Breast epithelium (tissue), 4 donors: ENCODE measurements around the gene PIP5K1B. TPM values are rescaled to one million over a fixed set of nuclear protein-coding genes. Genes with fewer than 3 reads are reported as not detected.
"Not testable (repeated sequence)": the region's sequence is repeated elsewhere in the genome, so short reads cannot be mapped to it uniquely, and the experiment has no call there.

Experiments
- DNase-seq, 2 donors: peaks; one replicate each; pipeline ENCODE4 v3.0.0-alpha.2; 2019; ENCODE audit warnings: low spot score in 2 of 2
- H3K27ac ChIP-seq, 2 donors: fragments of 200-600 bp; sonication (generic) in 1 of 2; one replicate each; pipeline ENCODE4 v1.5.1; 2016 to 2019; ENCODE audit warnings: mild to moderate bottlenecking in 1 of 2
- H3K27me3 ChIP-seq, 2 donors: fragments of 200-600 bp; sonication (generic) in 1 of 2; one replicate each; pipeline versions ENCODE4 v1.5.1 to v1.6.0; 2017 to 2019; ENCODE audit warnings: control low read depth in 1 of 2, mild to moderate bottlenecking in 1 of 2
- H3K36me3 ChIP-seq: fragments of 200-600 bp; one replicate; pipeline ENCODE4 v1.5.1; 2019
- H3K4me1 ChIP-seq, 2 donors: fragments of 200-600 bp; sonication (generic); one replicate each; pipeline ENCODE4 v1.5.1; 2016 to 2019; ENCODE audit warnings: control low read depth in 1 of 2
- H3K4me3 ChIP-seq, 3 donors: fragments of 200-600 bp; sonication (generic); 1 replicate in 2 of 3; 2 replicates in 1 of 3; pipeline ENCODE4 v1.5.1; 2016 to 2019; ENCODE audit warnings: mild to moderate bottlenecking in 3 of 3, moderate library complexity in 2 of 3
- H3K9me3 ChIP-seq, 2 donors: fragments of 200-600 bp; sonication (generic) in 1 of 2; one replicate each; pipeline ENCODE4 v1.5.1; 2016 to 2019; ENCODE audit warnings: control low read depth in 1 of 2
- CTCF ChIP-seq, 3 donors: fragments of 450-650 bp; IDR thresholded peaks; one replicate each; pipeline ENCODE4 v1.5.1; 2016 to 2017; ENCODE audit warnings: antibody characterized with exemption in 3 of 3, mild to moderate bottlenecking in 3 of 3, moderate library complexity in 3 of 3
- POLR2A ChIP-seq: fragments of 450-650 bp; IDR thresholded peaks from one replicate; pipeline ENCODE4 v1.6.1; 2016; ENCODE audit warnings: antibody characterized with exemption, mild to moderate bottlenecking, moderate library complexity
- POLR2AphosphoS5 ChIP-seq, 3 donors: sonication (generic); formaldehyde crosslinking; IDR thresholded peaks; one replicate each; pipeline ENCODE4 v1.6.1; 2017; ENCODE audit warnings: antibody characterized with exemption in 3 of 3
- intact Hi-C: fragments of 100-400 bp; cut with DNase I; formaldehyde crosslinking; loops from one replicate; pipeline ENCODE4 v1.15.1; 2023; ENCODE audit warnings: low total_unique reads
- total RNA-seq, 3 donors: library from RNA; depleted of rRNA; stranded (reverse); fragments of >200 nt; gene quantifications; one replicate each; pipeline ENCODE4 v1.1.0, GENCODE V29; 2016

The PIP5K1B gene
- total RNA-seq, 3 donors from 2014 or later, result 0.80 to 11.1 (median 9.8) TPM

DNA sequence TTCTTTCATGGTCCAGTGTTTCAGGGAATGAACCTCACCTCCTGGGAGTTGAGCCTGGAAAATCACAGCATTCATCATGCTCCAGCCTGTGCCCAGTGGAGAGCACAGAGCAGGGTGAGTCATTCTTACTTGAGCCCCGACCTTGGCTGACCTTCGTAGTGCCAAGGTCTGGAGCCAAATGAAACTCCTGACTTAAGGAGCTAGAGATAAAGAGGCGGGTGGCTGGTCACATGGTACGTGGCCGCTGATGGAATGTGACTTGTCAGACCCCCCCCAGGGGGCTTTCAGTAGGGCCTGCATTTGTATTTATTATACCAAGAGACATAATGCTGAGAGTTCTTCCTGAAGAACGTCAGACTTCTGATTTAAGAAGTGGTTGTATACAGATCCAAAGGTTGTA, 15.0 kb upstream of the PIP5K1B start:
- Histone ChIP-seq H3K4me3 (no peak overlapping the region), H3K9me3 (no peaks in the 10 kb centered on the region), H3K27ac (no peak overlapping the region), H3K4me1 (no peaks in the 10 kb centered on the region), H3K27me3 (no peaks in the 10 kb centered on the region), H3K36me3 (no peaks in the 10 kb centered on the region)
- no peak for TF ChIP-seq CTCF (IDR thresholded peaks at IDR 0.05)
- no peak for TF ChIP-seq POLR2AphosphoS5 (IDR thresholded peaks at IDR 0.05)
- no peak for TF ChIP-seq POLR2A
- DNase-seq, result no peak
- intact Hi-C loops, result loop anchor here (10.0 kb wide), 1 partner anchor 75 kb away; no protein-coding TSS in a partner anchor

DNA sequence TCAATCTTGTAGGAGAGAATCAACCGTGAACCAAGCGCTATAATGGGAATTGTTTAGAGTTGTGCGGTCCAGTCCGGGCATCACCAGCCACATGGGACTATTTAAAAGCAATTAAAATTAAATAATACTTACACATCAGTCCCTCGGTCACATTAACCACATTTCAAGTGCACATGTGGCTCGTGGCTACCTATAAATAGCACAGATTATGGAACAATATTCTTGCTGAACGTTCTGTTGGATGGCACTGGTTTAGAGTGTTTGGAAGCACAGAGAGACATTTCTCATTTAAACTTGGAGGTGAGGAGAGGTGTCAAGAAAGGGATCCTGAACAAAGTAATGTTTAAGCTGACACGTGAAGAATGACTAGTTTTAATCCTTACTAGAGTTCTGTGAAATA, 12.5 kb upstream of the PIP5K1B start:
- Histone ChIP-seq H3K9me3 (no peaks in the 10 kb centered on the region), H3K27ac (no peak overlapping the region), H3K36me3 (no peaks in the 10 kb centered on the region), H3K4me3 (no peak overlapping the region), H3K27me3 (no peaks in the 10 kb centered on the region), H3K4me1 (no peaks in the 10 kb centered on the region)
- intact Hi-C loops, result loop anchor here (10.0 kb wide), 1 partner anchor 72 kb away; no protein-coding TSS in a partner anchor
- DNase-seq, result no peak
- TF ChIP-seq CTCF (IDR thresholded peaks at IDR 0.05), result no peak
- no peak for TF ChIP-seq POLR2AphosphoS5 (IDR thresholded peaks at IDR 0.05)
- no peak for TF ChIP-seq POLR2A

GRCh38 chr9:68694125-68694524, 10.9 kb upstream of the PIP5K1B start:
- Histone ChIP-seq H3K27ac (no peak overlapping the region), H3K9me3 (no peaks in the 10 kb centered on the region), H3K4me1 (no peaks in the 10 kb centered on the region), H3K36me3 (no peaks in the 10 kb centered on the region), H3K4me3 (no peak overlapping the region), H3K27me3 (no peaks in the 10 kb centered on the region)
- TF ChIP-seq POLR2A, result no peak
- TF ChIP-seq CTCF (IDR thresholded peaks at IDR 0.05), result no peak
- TF ChIP-seq POLR2AphosphoS5 (IDR thresholded peaks at IDR 0.05), result no peak
- intact Hi-C loops, result loop anchor here (10.0 kb wide), 1 partner anchor 71 kb away; no protein-coding TSS in a partner anchor
- no peak for DNase-seq

GRCh38 chr9:68697851-68698250, 7.2 kb upstream of the PIP5K1B start:
- Histone ChIP-seq H3K27me3 (no peaks in the 10 kb centered on the region), H3K9me3 (no peaks in the 10 kb centered on the region), H3K27ac (no peak overlapping the region), H3K4me1 (no peaks in the 10 kb centered on the region), H3K36me3 (no peaks in the 10 kb centered on the region), H3K4me3 (no peak overlapping the region)
- intact Hi-C loops, result loop anchor here (10.0 kb wide), 1 partner anchor 67 kb away; no protein-coding TSS in a partner anchor
- no peak for TF ChIP-seq POLR2A
- TF ChIP-seq CTCF (IDR thresholded peaks at IDR 0.05), result no peak
- TF ChIP-seq POLR2AphosphoS5 (IDR thresholded peaks at IDR 0.05), result no peak
- no peak for DNase-seq

DNA sequence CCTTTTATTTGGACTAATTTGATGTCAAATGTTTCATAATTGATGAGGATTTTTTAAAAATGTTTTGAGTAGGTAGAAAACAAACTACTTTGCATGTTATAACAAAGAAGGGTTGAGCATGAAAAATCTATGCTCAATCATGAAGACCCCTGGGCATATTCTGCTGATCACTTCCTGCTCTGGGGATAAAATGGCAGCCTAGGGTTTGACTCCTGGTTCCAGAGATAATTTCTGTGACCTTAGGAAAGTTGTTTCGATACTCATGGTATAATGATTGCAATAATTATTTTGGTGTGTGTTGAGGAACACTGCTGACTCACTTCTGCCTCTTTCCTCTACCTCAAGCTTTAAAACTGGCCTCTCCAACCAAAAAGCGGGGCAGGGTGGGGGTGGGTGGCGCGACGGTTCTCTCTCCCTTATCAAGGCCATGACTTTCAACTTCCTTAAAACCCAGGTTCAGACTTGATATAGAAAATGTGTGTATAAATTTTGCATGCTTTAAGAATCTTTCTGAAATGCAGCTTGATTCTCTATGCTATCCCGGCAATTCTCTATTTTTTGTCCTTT, 6.0 kb upstream of the PIP5K1B start:
- Histone ChIP-seq H3K27ac (no peak overlapping the region), H3K9me3 (no peaks in the 10 kb centered on the region), H3K4me1 (no peaks in the 10 kb centered on the region), H3K4me3 (no peak overlapping the region), H3K27me3 (no peaks in the 10 kb centered on the region), H3K36me3 (no peaks in the 10 kb centered on the region)
- no peak for DNase-seq
- intact Hi-C loops, result loop anchor here (10.0 kb wide), 1 partner anchor 66 kb away; no protein-coding TSS in a partner anchor
- TF ChIP-seq CTCF (IDR thresholded peaks at IDR 0.05), result no peak
- no peak for TF ChIP-seq POLR2AphosphoS5 (IDR thresholded peaks at IDR 0.05)
- TF ChIP-seq POLR2A, result no peak

- not testable (repeated sequence) for H3K27ac ChIP-seq, H3K27me3 ChIP-seq, H3K4me3 ChIP-seq, H3K4me1 ChIP-seq, H3K36me3 ChIP-seq, DNase-seq, H3K9me3 ChIP-seq
- intact Hi-C loops, result loop anchor here (10.0 kb wide), 1 partner anchor 65 kb away; no protein-coding TSS in a partner anchor
Measured at GRCh38 chr9:68699625-68700024, 5.4 kb upstream of the PIP5K1B start.
